ACC112 (cell line): ENCODE results near the gene RGS12.

Experiments used
- H2AFZ ChIP-seq: fragments of 200-600 bp; sonication (generic); one replicate; pipeline ENCODE4 v1.6.0; 2017; ENCODE audit warnings: antibody characterized with exemption, low read length; ENCODE audit not compliant: unreplicated experiment
- H3K27ac ChIP-seq: fragments of 200-600 bp; sonication (generic); 2 replicates; pipeline ENCODE4 v1.5.1; 2014; ENCODE audit warnings: low read depth, mild to moderate bottlenecking, antibody characterized with exemption, low read length, moderate library complexity
- H3K27me3 ChIP-seq: fragments of 200-600 bp; sonication (generic); 2 replicates; pipeline ENCODE4 v1.6.1; 2014; ENCODE audit warnings: mild to moderate bottlenecking, antibody characterized with exemption, low read length, moderate library complexity, mixed read lengths; ENCODE audit not compliant: insufficient read depth
- H3K36me3 ChIP-seq: fragments of 200-600 bp; sonication (generic); 2 replicates; pipeline ENCODE4 v1.6.1; 2016; ENCODE audit warnings: mild to moderate bottlenecking, antibody characterized with exemption, low read length, moderate library complexity, mixed read lengths; ENCODE audit not compliant: insufficient read depth
- H3K4me1 ChIP-seq: fragments of 200-600 bp; sonication (generic); one replicate; pipeline ENCODE4 v1.6.1; 2016; ENCODE audit warnings: low read length, mixed read lengths; ENCODE audit not compliant: insufficient read depth, unreplicated experiment, control insufficient read depth
- H3K4me3 ChIP-seq: fragments of 200-600 bp; sonication (generic); 2 replicates; pipeline ENCODE4 v1.5.1; 2014; ENCODE audit warnings: mild to moderate bottlenecking, low read depth, low read length
- H3K79me2 ChIP-seq: fragments of 200-600 bp; sonication (generic); one replicate; pipeline ENCODE4 v1.6.0; 2016; ENCODE audit warnings: low read length; ENCODE audit not compliant: control insufficient read depth, unreplicated experiment, insufficient read depth

Gene RGS12

DNA sequence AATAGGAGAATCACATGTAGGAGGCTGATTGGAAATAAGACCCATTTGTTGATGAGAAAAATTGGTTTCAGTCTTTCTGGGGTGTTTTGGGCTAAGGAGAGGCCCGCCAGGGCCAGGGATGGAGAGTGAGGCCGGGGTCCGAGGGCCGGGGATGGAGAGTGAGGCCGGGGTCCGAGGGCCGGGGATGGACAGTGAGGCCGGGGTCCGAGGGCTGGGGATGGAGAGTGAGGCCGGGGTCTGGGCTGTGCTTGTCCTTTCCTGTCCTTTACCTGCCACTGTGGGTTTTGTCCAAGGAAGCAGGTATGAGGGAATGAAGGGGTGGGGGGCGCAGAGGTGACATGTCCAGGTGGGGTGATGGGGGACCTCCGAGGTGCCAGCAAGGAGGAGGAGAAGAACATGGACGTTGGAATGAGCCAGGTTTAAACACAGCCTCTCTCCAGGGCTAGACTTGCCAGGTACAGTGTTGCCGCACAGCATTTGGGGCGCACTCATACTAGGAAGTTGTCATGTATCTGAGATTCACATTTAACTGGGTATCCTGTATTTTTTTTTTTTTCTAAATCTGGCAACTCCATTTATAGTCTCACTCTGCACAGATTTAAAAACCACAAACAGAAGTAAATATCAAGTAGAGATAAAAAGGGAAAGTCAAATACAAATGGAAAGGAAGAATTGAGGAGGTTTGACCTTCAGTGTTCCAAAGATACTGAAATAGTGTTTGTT is 8.8 kb downstream of the RGS12 start:
- Histone ChIP-seq H2AFZ (no peak overlapping the region), H3K27me3 (no peaks in the 10 kb centered on the region), H3K36me3 (no peaks in the 10 kb centered on the region), H3K79me2 (peaks cover 8% of the 10 kb centered on the region), H3K4me1 (peaks cover 18% of the 10 kb centered on the region), H3K27ac (no peak overlapping the region), H3K4me3 (no peak overlapping the region)

DNA sequence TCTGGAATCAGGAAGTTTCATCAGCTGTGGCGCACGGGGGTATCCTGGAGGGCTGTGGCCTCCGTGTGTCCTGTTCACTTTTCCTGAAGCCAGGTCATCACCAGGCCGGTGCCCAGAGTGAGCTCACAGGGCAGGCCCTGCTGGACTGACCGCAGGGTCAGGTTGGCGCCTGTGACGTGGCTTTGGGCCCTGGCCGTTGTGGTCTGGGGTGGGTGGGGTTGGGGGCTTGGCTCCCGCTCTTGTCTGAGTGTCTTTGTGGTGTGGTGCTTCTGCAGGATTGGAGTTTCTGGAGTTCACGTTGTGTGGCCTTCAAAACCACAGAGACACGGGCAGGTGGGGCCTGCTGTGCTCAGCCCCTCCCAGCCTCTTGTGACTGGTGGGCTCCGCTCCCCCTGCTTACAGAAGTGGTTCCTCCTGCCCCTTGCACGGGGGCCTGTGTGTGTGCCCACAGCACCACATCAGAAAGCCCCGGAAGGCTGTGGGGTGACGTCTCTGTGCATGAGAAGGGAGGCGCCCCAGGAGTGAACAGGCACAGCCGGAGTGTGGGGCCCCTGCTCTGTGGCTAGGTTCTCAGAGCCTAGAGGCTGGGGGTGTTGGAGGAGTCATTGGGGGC is 9.5 kb downstream of the RGS12 start:
- Histone ChIP-seq H3K36me3 (no peaks in the 10 kb centered on the region), H3K4me1 (peaks cover 18% of the 10 kb centered on the region), H3K27me3 (no peaks in the 10 kb centered on the region), H3K4me3 (no peak overlapping the region), H2AFZ (no peak overlapping the region), H3K27ac (no peak overlapping the region), H3K79me2 (peaks cover 8% of the 10 kb centered on the region)

DNA sequence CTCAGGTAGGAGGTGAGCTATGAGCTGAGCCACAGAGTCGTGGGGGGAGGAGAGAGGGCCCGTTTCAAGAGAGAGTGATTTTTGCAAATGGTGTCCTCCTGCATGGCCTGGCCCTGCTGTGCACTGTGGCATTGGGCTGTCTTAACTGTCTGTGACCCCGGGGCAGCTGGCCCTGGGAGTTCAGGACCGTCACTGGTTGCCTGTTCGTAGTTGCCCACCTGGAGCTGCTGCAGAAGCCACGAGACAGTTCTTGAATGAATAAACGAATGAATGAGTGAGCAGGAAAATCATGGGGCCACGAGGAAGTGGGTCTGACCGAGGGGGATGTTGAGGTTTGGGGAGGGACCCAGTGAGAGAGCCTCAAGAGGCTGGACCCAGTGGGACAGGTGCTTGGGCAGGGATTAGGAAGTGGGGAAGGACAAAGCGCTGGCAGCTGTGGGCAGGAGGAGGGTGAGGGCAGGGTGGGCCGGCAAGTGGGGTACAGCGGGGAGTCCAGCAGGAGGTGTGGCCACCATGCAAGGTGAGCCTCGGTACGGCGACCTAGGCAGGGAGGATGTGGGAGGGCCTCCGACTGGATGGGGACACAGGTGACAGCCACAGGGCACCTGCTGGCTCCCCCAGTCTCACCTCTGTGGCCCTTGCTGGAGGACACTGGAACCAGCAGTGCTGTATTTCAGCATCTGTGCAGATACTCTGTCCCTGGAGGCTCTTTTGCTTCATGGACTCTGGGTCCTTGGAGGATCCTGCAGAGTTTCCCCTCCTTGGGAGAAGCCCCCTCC is 10.2 kb downstream of the RGS12 start:
- no peak overlapping the region for H3K27ac ChIP-seq
- H3K36me3 ChIP-seq, result no peaks in the 10 kb centered on the region
- H3K4me3 ChIP-seq, result no peak overlapping the region
- no peaks in the 10 kb centered on the region for H3K27me3 ChIP-seq
- peaks cover 8% of the 10 kb centered on the region for H3K79me2 ChIP-seq
- no peak overlapping the region for H2AFZ ChIP-seq
- H3K4me1 ChIP-seq, result peaks cover 18% of the 10 kb centered on the region

DNA sequence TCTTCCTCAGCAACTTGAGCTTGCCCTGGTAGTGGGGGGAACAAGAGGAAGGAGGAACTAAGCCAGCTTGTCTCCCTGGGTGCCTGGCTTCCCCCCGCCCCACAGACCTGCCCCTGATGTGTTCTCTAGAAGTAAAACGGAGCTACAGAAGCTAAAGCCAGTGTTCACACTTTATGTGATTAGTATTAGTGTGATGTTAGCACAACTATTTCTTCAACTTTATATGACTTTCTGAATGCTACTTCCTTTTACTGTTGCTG is 10.7 kb downstream of the RGS12 start:
- H3K27ac ChIP-seq, result no peak overlapping the region
- H3K79me2 ChIP-seq, result peaks cover 8% of the 10 kb centered on the region
- H2AFZ ChIP-seq, result no peak overlapping the region
- no peaks in the 10 kb centered on the region for H3K27me3 ChIP-seq
- no peaks in the 10 kb centered on the region for H3K36me3 ChIP-seq
- no peak overlapping the region for H3K4me3 ChIP-seq
- peaks cover 18% of the 10 kb centered on the region for H3K4me1 ChIP-seq

DNA sequence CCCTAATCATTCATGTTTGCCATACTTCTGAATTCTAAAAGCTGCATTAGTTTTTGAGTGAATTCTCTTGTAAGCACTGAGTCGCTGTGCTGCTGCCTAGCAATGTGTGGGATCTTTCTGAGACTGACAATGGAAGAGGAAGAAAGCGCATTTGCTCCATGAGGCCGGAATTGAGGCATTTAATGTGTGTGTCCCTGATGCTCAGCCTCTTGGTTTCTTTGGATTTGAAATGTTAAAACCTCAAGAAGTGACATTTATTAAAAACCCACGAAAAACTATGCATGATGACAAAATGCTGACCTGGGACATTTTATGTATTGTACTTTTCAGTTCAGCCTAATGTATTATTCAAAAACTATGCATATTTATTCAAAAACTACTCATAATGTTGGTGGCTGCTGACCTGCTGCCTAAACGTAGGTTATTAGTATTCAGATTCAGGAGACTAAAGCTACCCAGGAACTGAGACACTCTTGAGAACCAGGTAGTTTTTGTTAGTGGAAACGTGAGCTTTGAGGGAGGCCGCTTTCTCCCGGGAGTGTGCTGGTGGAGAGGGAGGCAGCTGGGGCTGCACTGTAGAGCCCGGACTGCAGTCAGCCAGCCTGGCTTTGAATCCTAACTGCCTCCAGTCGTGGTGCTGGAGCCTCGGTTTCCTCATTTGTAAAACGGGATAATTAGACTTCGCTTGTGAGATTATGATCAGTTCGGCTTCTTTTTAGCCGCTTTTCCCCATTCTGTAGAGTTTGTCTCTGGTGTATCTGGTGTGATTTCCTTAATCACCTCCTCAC is 11.3 kb downstream of the RGS12 start:
- H3K79me2 ChIP-seq, result peaks cover 8% of the 10 kb centered on the region
- H3K4me1 ChIP-seq, result peaks cover 18% of the 10 kb centered on the region
- no peaks in the 10 kb centered on the region for H3K27me3 ChIP-seq
- H2AFZ ChIP-seq, result no peak overlapping the region
- no peak overlapping the region for H3K4me3 ChIP-seq
- no peak overlapping the region for H3K27ac ChIP-seq
- no peaks in the 10 kb centered on the region for H3K36me3 ChIP-seq

DNA sequence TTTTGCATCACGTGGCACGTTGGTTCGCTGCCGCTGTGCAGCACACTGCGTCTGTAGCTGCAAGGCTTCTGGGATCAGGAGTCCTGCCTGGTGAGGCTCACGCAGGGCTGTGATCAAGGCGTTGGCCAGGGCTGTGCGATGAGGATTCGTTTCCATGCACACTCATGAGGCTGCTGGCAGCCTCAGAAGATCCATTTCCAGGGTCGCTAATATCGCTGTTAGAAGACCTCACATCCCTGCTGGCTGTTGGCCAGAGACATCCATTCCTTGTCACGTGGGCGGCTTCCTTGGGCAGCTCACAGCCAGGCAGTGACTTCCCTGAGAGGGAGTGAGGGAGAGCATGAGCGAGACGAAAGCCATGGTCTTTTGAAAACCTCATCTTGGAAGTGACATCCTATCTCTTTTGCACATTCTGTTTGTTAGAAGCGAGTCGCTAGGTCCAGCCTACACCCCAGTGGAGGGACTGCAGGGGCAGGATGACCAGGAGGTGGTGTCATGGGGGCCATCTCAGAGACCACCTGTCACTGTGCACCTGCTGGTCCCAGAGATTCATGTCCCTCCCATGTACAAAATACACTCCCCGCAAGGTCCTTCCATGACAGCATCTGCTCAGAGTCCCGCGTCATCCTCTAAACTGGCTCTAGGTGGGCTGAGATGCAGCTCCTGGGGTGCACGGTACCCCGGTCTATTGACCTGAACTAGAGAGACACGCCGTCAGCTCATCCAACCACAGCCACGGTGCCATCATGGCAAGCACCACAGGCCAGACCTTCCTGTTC is 12.2 kb downstream of the RGS12 start:
- Histone ChIP-seq H2AFZ (no peak overlapping the region), H3K27me3 (no peaks in the 10 kb centered on the region), H3K4me3 (no peak overlapping the region), H3K79me2 (peaks cover 6% of the 10 kb centered on the region), H3K27ac (no peak overlapping the region), H3K4me1 (peaks cover 18% of the 10 kb centered on the region), H3K36me3 (no peaks in the 10 kb centered on the region)

DNA sequence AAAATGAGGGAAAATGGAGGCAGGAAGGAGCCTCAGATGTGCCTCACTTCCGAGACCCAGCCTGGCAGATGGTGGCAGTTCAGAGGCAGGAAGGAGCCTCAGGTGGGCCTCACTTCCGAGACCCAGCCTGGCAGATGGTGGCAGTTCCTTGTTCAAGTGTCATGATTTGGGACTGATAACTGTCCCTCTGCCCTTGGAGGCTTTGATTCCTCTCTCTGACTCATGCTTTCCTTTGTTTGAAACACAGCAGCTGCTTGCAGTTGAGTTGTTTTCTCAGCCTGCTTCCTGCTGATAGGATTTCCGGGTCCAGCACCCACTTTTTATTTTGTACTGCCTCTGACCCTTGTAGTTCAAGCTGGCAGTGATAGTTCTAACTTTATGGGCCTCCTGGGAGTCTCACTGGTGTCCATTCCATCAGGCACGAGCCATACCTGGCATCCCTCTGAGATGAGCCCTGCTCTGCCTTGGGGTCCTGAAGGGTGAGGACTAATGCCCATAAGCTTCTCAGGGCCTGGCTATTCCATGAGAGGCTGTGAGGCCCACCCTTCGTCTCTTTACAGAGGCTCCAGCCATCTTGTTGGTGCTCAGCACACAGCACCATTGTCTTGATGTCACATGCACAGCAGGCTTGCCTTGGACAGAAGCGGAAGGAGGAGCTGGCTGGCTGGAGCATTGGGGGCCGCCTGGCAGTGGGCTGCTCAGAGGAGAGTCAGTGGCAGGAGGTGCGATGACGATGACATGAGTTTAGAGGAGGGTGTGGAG is 13.0 kb downstream of the RGS12 start:
- peaks cover 18% of the 10 kb centered on the region for H3K4me1 ChIP-seq
- H3K36me3 ChIP-seq, result no peaks in the 10 kb centered on the region
- no peak overlapping the region for H3K4me3 ChIP-seq
- no peaks in the 10 kb centered on the region for H3K27me3 ChIP-seq
- H2AFZ ChIP-seq, result no peak overlapping the region
- peaks cover 6% of the 10 kb centered on the region for H3K79me2 ChIP-seq
- no peak overlapping the region for H3K27ac ChIP-seq

DNA sequence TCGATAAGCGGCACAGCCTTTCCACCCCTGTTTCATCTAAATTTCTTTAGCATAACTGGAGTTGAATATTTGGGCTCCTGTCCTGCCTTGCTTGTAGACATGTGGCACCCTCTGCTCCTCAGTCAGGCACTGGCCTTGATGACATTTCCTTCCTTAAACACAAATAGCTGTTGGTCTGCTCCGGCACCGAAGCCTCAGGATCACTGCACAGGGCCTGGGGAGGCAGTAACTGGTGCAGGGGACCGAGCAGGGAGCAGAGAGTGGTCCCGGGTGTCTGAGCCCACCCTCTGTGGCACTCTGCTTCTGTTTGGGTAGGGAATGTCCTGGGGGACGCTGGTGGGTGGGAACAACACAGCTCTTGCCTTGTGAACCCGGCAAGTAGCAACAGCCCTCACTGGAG is 13.6 kb downstream of the RGS12 start:
- no peak overlapping the region for H3K4me3 ChIP-seq
- H3K4me1 ChIP-seq, result peaks cover 18% of the 10 kb centered on the region
- no peak overlapping the region for H2AFZ ChIP-seq
- H3K27me3 ChIP-seq, result no peaks in the 10 kb centered on the region
- H3K27ac ChIP-seq, result no peak overlapping the region
- H3K79me2 ChIP-seq, result peaks cover 6% of the 10 kb centered on the region
- no peaks in the 10 kb centered on the region for H3K36me3 ChIP-seq

DNA sequence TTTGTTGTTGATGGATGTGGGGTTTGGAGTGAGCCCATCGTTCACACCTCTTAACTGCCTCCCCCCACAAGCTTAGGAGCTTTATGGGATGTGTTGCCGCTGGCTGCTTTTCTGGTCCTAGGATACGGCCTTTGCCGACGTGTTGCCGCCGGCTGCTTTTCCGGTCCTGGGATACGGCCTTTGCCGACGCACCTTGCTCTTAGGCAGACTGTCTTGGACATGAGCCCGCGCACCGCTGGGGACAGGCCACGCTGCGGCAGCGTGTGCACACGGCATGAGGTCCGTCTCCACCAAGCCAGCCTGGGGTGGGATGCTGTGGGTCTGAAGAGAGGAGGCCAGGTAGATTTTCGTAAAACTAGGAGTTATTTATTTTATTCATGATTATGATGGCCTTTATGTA is 14.2 kb downstream of the RGS12 start:
- Histone ChIP-seq H3K79me2 (peaks cover 6% of the 10 kb centered on the region), H3K36me3 (no peaks in the 10 kb centered on the region), H3K27ac (no peak overlapping the region), H2AFZ (no peak overlapping the region), H3K4me3 (no peak overlapping the region), H3K27me3 (no peaks in the 10 kb centered on the region), H3K4me1 (peaks cover 18% of the 10 kb centered on the region)
